Measurements from ENCODE around the gene RMI1. TPM values are rescaled to one million over a fixed set of nuclear protein-coding genes. Genes with fewer than 3 reads are reported as not detected.

Gene RMI1
- total RNA-seq, 1 experiment from 2014 or later, result 10.2 TPM

DNA sequence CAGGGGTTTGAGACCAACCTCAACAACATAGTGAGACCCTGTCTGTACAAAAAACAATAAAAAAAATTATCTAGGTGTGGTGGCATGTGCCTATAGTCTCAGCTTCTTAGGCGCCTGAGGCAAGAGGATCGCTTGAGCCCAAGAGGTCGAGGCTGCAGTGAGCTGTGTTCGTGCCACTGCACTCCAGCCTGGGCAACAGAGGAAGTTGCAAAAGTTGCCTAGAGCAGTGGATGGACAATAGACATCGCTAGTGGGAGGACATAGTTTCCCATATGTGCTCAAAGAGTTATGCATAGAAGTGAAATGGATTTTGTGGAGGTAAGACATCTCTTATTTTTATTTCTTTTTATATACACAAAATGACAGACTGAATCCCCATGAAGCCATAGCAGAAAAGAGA, 19.6 kb upstream of the RMI1 start:
- POLR2A ChIA-PET, result no interaction called here
- no peak overlapping the region for H3K4me3 Mint-ChIP-seq (ENCODE audit: unreplicated experiment)
- H3K9me3 Mint-ChIP-seq (ENCODE audit: unreplicated experiment), result no peaks in the 10 kb centered on the region
- no peak overlapping the region for H3K27ac Mint-ChIP-seq (ENCODE audit: unreplicated experiment)
- Histone ChIP-seq H3K9me3 (no peaks in the 10 kb centered on the region), H3K4me1 (peaks cover 3% of the 10 kb centered on the region; the same call in 1 of the 2 replicates), H3K27me3 (replicated peaks; ENCODE audit: control insufficient read depth, insufficient read depth, low read length) (no peaks in the 10 kb centered on the region), H3K4me3 (ENCODE audit: low read depth, low read length) (no peak overlapping the region), H3K36me3 (ENCODE audit: control insufficient read depth, insufficient read depth, low read length) (no peaks in the 10 kb centered on the region)
- TF ChIP-seq, protein P1, sequence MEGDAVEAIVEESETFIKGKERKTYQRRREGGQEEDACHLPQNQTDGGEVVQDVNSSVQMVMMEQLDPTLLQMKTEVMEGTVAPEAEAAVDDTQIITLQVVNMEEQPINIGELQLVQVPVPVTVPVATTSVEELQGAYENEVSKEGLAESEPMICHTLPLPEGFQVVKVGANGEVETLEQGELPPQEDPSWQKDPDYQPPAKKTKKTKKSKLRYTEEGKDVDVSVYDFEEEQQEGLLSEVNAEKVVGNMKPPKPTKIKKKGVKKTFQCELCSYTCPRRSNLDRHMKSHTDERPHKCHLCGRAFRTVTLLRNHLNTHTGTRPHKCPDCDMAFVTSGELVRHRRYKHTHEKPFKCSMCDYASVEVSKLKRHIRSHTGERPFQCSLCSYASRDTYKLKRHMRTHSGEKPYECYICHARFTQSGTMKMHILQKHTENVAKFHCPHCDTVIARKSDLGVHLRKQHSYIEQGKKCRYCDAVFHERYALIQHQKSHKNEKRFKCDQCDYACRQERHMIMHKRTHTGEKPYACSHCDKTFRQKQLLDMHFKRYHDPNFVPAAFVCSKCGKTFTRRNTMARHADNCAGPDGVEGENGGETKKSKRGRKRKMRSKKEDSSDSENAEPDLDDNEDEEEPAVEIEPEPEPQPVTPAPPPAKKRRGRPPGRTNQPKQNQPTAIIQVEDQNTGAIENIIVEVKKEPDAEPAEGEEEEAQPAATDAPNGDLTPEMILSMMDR (IDR thresholded peaks at IDR 0.05; ENCODE audit: insufficient read depth in 1 of 2, low read depth in 1 of 2, low read length in 1 of 2, severe bottlenecking in 1 of 2, unreplicated experiment in 1 of 2), result no peak
- no peak for DNase-seq
- CTCF ChIA-PET, result no interaction called here
- intact Hi-C loops (cut with micrococcal nuclease; ENCODE audit: unreplicated experiment), result no loop called here
- BruUV-seq (replicated peaks), result no TSS peak
- H3K4me1 Mint-ChIP-seq (ENCODE audit: low read depth, unreplicated experiment), result no peaks in the 10 kb centered on the region
- H3K27me3 Mint-ChIP-seq (ENCODE audit: insufficient read depth, unreplicated experiment), result no peaks in the 10 kb centered on the region
- peaks cover 49% of the 10 kb centered on the region for H3K36me3 Mint-ChIP-seq (ENCODE audit: insufficient read depth, unreplicated experiment)

DNA sequence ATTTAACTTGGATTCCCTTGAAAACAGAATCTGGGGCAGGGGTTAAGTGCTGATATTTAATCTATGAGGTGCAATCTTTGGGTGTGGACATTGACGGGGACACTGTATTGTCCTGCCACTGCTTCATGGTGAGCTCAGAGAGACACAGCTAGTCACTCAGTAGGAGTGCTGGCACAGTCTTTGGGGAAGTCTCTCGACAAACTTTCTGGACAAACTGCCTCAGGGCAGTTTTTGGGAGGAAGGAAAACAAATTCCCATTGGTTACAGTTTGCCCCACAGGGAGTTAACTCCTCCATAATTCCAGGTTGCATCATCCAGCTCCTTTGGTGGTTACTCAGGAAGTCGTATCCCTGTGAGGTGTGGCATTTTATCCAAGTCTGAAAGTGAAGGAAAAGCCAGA, 18.4 kb upstream of the RMI1 start:
- ChIA-PET CTCF (no interaction called here), POLR2A (no interaction called here)
- peaks cover 6% of the 10 kb centered on the region for H3K4me1 Mint-ChIP-seq (ENCODE audit: low read depth, unreplicated experiment)

DNA sequence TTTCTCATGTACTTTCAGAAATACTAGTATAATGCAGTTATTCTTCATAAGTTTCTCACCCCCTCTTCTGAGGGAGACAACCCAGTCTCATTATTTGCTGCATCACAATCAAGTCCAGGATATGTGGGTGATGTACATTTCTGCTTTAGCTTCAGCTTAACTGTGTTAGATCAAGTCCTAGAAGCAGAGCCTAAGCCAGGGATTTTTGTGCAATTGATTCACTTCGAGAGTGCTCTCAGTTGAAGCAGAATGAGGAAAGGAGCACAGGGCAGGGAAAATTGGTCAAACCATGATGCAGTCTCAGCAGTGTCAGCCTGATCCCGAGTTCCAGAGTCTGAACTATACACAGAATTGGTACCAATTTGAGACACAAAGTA, 15.6 kb upstream of the RMI1 start:
- Mint-ChIP-seq H3K4me3 (ENCODE audit: unreplicated experiment) (no peak overlapping the region), H3K27ac (ENCODE audit: unreplicated experiment) (peak overlapping the region; percentile 77), H3K4me1 (ENCODE audit: low read depth, unreplicated experiment) (peaks cover 6% of the 10 kb centered on the region), H3K27me3 (ENCODE audit: insufficient read depth, unreplicated experiment) (no peaks in the 10 kb centered on the region), H3K36me3 (ENCODE audit: insufficient read depth, unreplicated experiment) (peaks cover 82% of the 10 kb centered on the region), H3K9me3 (ENCODE audit: unreplicated experiment) (no peaks in the 10 kb centered on the region)
- no peaks in the 10 kb centered on the region for H3K36me3 ChIP-seq (ENCODE audit: control insufficient read depth, insufficient read depth, low read length)
- no peak overlapping the region for H3K4me3 ChIP-seq (ENCODE audit: low read depth, low read length)
- H3K4me1 ChIP-seq, result peaks cover 3% of the 10 kb centered on the region; the same call in 1 of the 2 replicates
- CTCF ChIA-PET, result no interaction called here
- no peaks in the 10 kb centered on the region for H3K27me3 ChIP-seq (replicated peaks; ENCODE audit: control insufficient read depth, insufficient read depth, low read length)
- H3K9me3 ChIP-seq, result no peaks in the 10 kb centered on the region
- POLR2A ChIA-PET, result interaction anchor here (0.6 to 0.7 kb wide), 2 partner anchors 12 to 16 kb away, joined by 3 to 4 read pairs; partner anchors contain the start of gene RMI1
- DNase-seq, result no peak
- no TSS peak for BruUV-seq (replicated peaks)
- TF ChIP-seq, protein P1 (IDR thresholded peaks at IDR 0.05; ENCODE audit: insufficient read depth in 1 of 2, low read depth in 1 of 2, low read length in 1 of 2, severe bottlenecking in 1 of 2, unreplicated experiment in 1 of 2), result no peak
- intact Hi-C loops (cut with micrococcal nuclease; ENCODE audit: unreplicated experiment), result no loop called here

More for the DNA sequence above, 18.4 kb upstream of the RMI1 start:
- no TSS peak for BruUV-seq (replicated peaks)
- intact Hi-C loops (cut with micrococcal nuclease; ENCODE audit: unreplicated experiment), result no loop called here
- Histone ChIP-seq H3K4me1 (peaks cover 3% of the 10 kb centered on the region; the same call in 1 of the 2 replicates), H3K27me3 (replicated peaks; ENCODE audit: control insufficient read depth, insufficient read depth, low read length) (no peaks in the 10 kb centered on the region), H3K4me3 (ENCODE audit: low read depth, low read length) (no peak overlapping the region), H3K9me3 (no peaks in the 10 kb centered on the region), H3K36me3 (ENCODE audit: control insufficient read depth, insufficient read depth, low read length) (no peaks in the 10 kb centered on the region)
- DNase-seq, result peak in 1 of 2 experiments; percentile 32
- H3K27me3 Mint-ChIP-seq (ENCODE audit: insufficient read depth, unreplicated experiment), result no peaks in the 10 kb centered on the region
- no peak overlapping the region for H3K4me3 Mint-ChIP-seq (ENCODE audit: unreplicated experiment)
- no peaks in the 10 kb centered on the region for H3K9me3 Mint-ChIP-seq (ENCODE audit: unreplicated experiment)
- TF ChIP-seq, protein P1 (IDR thresholded peaks at IDR 0.05; ENCODE audit: insufficient read depth in 1 of 2, low read depth in 1 of 2, low read length in 1 of 2, severe bottlenecking in 1 of 2, unreplicated experiment in 1 of 2), result no peak
- peak overlapping the region; percentile 64 for H3K27ac Mint-ChIP-seq (ENCODE audit: unreplicated experiment)
- peaks cover 55% of the 10 kb centered on the region for H3K36me3 Mint-ChIP-seq (ENCODE audit: insufficient read depth, unreplicated experiment)
